Measurements from ENCODE around the gene PDCD4. TPM values are rescaled to one million over a fixed set of nuclear protein-coding genes. Genes with fewer than 3 reads are reported as not detected.
"Not testable (repeated sequence)": the region's sequence is repeated elsewhere in the genome, so short reads cannot be mapped to it uniquely, and the experiment has no call there.

PDCD4 gene
- polyA plus RNA-seq, 4 donors: 208 to 290 (median 237) TPM

DNA sequence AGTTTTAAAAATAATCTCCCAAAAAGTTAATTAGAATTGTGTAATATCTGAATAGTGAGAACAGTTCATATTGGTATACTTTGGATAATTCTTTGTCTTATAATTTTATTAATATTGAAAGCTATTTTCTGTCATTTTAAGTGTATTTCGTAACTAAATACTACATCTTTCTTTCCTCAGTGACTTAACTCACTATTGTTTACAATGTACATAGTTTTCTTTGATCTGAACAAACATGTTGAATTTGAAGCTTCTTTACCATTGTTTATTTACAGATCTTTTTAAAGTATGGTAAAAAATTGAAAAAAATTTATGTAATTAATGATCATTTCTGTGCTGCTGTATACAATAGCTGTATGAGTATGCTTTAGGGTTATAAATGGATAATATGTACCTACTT is 5.1 kb downstream of the PDCD4 start:
- no peak for DNase-seq (ENCODE audit: low read depth in 4 of 4, low spot score in 3 of 4)

DNA sequence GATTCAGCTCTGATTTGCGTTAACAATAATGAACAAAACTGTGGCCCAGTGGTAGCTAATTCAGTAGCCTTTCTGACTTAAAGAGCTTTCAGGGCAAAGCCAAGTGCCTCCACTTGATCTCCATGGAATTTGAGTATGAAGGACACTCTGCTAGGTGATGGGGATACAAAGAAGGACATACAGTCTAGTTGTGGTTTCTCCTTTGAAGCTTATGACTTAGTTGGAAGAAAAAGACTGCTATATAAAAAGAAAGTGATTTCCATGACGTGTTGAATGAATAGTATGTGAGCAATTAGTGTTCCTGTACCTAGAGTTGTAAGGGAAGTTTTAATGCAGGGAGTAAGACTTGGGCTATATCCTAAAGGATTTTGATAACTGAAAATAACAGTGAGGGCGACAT is 8.3 kb downstream of the PDCD4 start:
- DNase-seq (ENCODE audit: low read depth in 4 of 4, low spot score in 3 of 4): no peak

DNA sequence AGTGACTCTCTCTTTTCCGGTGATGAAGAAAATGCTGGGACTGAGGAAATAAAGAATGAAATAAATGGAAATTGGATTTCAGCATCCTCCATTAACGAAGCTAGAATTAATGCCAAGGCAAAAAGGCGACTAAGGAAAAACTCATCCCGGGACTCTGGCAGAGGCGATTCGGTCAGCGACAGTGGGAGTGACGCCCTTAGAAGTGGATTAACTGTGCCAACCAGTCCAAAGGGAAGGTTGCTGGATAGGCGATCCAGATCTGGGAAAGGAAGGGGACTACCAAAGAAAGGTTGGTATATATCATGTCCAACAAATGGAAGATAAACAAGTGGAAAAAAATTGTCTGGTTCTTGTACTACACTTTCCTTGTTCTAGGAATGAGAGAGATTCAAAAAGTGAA is 9.5 kb downstream of the PDCD4 start:
- DNase-seq (ENCODE audit: low read depth in 4 of 4, low spot score in 3 of 4): no peak

DNA sequence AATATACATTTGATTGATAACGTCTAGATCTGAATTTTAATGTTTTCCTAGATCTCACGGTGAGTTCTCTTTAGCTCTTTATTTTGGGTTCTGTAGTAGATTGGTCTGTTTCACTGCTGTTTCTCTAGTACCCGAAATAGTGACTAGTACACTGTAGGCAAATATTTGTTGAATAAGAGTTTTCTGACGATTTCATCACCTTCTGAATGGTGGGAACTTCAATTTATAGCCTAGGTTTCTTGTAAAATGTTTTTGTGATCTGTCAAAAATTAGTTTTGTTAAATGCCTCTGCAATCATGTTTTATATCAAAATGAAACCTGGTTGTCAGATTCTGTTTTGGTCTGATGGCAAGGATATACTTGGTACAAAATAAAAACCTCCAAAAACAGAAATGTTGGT is 10.2 kb downstream of the PDCD4 start:
- DNase-seq (ENCODE audit: low read depth in 4 of 4, low spot score in 3 of 4): no peak

DNA sequence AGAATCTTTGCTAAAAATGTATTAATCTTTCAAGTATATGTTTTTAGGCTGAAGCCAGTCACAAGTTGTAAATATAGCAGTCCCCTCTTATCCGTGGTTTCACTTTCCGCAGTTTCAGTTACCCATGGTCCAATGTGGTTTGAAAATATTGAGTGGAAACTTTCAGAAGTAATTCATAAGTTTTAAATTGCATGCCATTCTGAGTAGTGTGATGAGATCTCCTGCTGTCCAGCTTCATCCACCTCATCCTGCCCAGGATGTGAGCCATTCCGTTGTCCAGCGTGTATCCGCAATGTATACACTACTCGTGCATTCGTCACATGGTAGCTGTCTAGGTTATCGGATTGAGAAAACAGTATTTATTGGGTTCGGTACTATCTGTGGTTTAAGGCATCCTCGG is 12.2 kb downstream of the PDCD4 start:
- DNase-seq (ENCODE audit: low read depth in 4 of 4, low spot score in 3 of 4): no peak

DNA sequence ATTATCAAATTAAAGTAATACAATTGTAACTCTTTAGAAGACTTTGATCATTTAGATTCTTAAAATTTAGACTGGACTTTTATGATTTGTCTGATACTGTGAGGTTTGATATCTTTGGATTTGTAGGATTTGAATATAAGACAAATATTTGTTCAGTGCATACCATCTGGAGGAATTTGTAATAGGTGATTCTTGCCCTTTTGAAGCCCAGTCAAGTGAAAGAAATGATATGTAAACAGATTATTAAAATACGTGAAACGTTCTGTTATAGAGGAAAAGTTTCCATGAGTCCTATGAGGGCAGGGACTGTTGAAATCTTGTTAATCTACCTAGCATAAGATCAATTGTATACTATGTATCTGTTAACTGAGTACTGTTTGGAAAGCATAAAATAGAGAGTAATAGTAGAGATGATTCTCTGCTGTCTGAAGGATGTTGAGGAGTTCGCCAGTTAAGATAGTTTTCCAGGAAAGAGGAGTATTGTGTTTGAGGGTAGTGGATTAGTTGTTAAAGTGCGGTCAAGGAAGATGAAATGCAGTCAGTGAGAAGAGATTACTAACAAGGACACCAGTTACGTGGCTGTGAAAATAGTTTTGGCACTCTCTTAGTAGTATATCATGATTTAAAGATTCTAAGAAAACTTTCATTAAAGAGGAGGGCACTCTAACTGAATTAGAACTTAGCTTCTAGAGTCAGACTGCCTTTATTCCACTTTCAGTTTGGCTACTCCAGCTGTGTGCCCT is 14.4 kb downstream of the PDCD4 start:
- no peak for DNase-seq (ENCODE audit: low read depth in 4 of 4, low spot score in 3 of 4)

DNA sequence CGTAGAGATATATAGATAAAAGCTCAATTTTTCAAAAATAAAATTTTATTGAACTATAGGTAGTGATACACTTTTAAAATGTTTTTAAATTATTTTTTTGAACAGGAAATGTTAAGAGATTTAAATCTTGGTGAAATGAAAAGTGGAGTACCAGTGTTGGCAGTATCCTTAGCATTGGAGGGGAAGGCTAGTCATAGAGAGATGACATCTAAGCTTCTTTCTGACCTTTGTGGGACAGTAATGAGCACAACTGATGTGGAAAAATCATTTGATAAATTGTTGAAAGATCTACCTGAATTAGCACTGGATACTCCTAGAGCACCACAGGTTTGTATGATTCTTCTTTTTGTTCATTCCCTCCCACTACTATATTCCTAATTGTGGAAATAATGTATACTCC is 15.8 kb downstream of the PDCD4 start:
- no peak for DNase-seq (ENCODE audit: low read depth in 4 of 4, low spot score in 3 of 4)

DNA sequence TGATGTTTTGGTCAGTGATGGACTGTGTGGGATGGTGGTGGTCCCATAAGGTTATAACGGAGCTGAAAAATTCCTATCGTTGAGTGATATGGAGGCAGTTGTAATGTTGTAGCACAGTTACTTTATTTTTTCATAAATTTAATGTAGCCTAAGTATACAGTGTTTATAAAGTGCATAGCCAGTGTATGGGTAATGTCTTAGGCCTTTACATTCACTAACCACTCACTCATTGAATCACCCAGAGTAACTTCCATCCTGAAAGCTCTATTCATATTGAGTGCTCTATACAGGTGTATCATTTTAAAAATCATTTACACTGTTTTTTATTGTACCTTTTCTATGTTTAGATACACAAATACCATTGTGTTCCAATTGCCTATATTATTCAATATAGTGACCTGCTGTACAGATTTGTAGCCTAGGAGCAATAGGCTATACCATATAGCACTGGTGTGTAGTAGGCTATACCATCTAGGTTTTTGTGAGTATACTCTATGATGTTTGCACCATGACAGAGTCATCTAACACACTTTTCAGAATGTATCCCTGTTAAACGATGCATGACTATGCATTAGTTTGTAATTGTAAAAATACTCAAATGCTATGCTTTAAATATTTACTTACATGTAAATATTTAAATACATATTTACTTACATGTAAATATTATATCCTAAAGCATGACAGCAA is 21.0 kb downstream of the PDCD4 start:
- no peak for DNase-seq (ENCODE audit: low read depth in 4 of 4, low spot score in 3 of 4)

DNA sequence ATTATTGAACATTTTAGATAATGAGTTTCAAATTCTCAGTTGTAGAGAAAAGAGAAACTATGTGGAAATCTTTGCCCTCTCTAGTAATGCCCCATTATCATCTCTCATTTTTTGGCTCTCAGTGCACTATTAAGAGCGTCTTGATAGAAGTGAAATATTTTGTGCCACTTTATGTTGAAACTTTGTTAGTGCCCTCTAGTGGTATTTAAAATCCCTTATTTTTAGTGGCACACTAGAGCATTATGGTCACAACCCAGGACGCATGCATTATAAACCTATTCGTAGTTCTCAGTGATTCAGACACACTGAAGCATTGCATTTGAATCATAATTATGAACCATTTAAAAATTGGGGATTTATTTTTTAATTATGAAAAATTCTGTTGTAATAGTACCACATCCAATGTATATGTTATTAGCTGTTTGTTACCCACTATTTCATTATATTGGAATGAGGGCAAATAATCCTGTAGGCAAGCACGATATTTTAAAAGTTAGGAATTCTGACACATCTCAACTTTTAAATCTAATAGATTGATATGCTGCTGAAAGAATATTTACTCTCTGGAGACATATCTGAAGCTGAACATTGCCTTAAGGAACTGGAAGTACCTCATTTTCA is 21.9 kb downstream of the PDCD4 start:
- no peak for DNase-seq (ENCODE audit: low read depth in 4 of 4, low spot score in 3 of 4)

DNA sequence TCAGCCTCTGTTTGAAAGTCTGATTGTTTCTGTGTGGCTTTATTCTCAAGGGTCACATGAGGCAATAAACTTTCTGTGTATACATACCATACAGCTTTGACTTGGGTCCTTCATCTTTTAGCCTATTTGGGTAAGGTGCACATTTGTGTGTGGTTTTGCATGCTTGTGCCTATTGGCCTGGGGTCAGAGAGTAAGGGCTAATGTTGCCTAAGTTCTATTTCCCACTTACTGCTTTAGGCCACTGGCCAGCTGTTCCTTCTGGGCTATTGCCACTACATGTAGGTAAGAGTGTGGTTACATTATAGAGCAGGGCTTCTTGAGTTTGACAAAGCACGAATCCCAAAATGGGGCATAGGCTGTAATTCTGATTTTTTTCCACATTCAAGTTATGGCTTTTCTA is 25.5 kb downstream of the PDCD4 start:
- DNase-seq (ENCODE audit: low read depth in 4 of 4, low spot score in 3 of 4): no peak

DNA sequence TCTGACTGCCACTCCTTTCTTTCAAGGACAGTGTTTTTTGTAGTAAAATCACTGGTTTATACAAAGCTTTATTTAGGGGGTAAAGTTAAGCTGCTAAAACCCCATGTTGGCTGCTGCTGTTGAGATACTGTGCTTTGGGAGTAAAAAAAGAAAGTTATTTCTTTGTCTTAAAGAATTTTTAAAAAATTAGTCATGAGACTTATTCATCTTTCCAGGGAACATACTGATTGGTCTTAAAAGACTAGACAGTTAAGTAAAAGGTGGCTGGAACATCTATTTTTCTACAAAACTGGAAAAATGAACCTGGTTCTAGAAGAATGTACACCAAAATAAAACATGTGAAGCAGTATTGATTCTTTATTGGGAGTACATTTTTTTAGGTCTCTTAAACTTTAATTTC is 26.7 kb downstream of the PDCD4 start:
- no peak for DNase-seq (ENCODE audit: low read depth in 4 of 4, low spot score in 3 of 4)

DNA sequence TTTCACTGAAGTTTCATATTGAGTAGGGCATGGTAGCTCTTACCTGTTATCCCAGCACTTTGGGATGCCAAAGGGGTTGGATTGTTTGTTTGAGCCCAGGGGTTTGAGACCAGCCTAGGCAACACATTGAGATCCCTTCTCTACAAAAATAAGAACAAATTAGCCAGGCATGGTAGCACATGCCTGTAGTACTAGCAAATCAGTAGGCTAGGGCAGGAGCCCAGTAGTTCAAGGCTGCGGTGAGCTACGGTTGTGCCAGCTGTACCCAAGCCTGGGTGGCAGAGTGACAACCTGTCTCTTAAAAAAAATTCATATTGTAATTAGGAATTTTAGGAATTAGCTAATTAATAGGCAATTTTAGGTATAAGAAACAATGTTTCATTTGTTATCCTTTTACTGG is 29.3 kb downstream of the PDCD4 start:
- DNase-seq (ENCODE audit: low read depth in 4 of 4, low spot score in 3 of 4): no peak

DNA sequence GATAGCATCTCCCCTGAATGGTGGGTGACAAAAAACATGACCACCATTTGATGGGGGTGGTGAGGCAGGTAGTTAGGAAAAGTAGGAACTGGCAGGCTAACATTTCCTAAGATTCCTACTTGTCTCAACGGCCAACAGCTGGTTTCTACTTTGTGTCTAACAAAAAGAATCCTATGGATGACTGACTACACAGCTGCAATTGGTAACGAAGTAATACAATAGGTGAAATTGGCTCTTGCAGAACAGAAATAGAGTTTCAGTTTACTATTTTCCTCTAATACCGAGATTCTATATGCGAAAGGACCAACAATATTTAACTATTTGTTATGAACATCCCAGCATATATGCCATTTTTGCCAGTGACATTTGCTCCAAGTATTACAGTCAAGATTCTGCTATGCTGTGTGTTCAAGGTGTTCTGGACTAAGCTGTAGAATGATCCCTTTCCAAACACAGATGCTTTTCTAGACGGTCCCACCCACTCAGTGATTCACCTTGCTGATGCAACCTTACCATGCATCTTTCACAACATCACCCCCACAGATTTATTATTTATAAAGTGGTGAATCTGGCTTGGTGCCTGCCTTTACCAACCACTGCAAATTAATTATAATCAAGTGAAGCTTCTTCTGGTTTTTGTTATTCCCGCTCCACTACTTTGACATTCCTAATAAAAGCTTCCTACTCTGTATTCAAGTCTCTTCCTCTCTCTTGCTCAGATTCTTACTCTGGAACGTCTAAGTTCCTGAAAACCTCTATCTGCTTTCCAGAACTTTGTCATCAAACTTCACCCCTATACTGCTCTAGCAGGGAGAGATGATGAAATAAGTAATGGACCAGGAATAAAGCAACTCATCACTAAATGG is 30.5 kb downstream of the PDCD4 start:
- no peak for DNase-seq (ENCODE audit: low read depth in 4 of 4, low spot score in 3 of 4)

DNA sequence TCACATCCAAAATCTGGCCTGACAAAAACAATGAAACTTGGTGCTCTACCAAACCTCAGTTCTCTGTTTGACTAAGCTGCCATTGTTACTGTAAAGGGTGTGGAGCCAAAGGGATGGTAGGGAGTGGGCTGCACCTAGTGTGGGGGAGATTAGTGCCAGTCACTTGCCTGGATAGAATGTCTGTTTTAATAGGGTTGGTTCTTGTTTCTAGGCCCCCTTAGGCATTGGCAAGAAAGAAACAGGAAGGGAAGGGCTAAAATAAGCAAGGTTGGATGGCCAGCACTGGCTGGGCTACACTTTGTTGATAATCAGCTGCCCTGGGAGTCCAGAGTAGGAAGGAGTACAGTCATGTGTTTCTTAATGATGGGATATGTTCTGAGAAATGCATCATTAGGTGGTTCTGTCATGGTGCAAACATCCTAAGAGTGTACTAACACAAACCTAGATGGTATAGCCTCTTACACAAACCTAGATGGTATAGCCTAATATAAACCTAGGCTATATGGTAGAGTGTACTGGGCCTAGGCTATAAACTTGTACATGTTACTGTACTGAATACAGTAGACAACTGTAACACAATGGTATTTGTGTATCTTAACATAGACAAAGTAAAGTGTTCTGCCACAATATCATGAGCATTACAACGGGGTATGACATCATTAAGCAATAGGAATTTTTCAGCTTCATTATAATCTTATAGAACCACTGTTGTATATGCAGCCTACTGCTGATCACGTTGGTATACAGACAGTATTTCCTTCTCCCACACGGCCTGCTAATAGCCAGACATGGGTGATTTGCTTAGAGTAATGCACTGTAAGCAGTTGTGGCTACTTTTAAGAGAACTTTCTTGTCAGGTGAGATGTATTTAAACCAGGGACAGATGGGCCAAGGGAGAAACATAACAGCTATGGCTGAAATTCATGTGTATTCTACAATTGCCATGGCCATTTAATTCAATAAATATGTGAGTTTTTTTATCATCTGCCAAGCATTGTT is 31.9 kb downstream of the PDCD4 start:
- no peak for DNase-seq (ENCODE audit: low read depth in 4 of 4, low spot score in 3 of 4)

DNA sequence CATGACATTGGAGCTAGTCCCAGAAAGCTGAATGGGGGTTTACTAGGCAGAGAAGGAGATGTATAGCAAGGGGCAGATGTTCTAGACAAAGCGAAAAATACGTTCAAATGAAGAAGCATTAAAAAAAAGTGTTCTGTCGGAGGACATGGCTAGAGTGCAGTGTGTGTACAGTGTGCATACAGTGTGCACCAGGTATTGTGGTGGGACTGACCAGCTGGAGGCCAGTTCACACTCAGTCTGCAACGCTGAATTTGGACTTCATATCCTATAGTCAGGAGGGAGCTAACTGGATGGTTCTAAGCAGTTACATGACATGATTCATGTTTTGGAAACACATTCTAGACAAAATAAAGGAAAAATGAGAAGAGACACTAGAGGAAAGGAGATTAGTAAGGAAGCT is 38.4 kb downstream of the PDCD4 start:
- DNase-seq (ENCODE audit: low read depth in 4 of 4, low spot score in 3 of 4): no peak

DNA sequence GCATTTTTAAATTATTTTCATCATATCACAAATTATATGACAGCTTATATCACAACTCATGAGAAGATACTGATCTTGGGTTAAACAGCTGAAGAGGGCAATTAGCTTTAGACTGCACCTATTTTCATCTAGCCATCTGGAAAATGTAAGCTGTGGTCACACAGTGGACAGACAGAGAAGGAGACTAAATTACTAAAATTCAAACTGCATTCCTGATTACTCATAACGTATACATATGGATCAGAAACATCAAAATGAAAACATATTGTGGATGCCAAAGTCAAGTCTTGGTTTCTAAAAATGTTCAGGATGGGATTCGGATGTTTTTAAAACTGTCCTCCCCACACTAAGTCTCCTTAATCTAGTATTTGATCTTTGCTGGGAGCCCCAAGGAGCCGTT is 40.6 kb downstream of the PDCD4 start:
- no peak for DNase-seq (ENCODE audit: low read depth in 4 of 4, low spot score in 3 of 4)

DNA sequence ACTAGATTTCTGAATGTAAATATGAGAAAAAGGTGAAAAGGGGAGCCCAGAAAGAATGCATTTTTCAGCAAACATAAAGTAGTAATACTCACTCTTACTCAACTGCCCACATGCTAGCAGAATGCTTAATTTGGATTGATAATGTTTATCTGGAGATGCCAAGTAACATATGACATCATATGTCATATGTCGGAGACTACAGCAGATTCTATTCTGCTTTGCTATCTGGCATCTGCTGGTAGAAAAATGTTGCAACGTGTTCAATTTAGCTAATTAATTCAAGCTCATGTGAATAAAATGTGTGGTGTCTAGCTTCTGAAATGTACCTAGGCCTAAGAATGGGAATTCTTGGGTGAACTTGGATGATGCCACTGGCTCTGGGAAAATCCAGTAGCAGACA is 42.7 kb downstream of the PDCD4 start:
- no peak for DNase-seq (ENCODE audit: low read depth in 4 of 4, low spot score in 3 of 4)

DNA sequence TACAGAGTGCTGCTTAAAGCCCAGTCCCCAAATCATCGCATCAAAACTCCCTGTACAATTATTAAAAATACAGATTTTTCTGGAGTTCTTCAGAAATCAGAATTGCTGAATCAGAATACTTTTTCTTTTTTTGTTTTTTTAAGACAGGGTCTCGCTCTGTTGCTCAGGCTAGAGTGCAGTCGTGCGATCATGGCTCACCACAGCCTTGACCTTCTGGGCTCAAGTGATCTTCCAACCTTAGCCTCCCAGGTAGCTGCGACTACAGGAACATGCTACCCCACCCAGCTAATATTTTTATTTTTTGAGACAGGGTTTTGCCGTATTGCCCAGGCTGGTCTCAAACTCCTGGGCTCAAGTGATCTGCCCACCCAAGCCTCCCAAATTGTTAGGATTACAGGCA is 43.3 kb downstream of the PDCD4 start:
- no peak for DNase-seq (ENCODE audit: low read depth in 4 of 4, low spot score in 3 of 4)

DNA sequence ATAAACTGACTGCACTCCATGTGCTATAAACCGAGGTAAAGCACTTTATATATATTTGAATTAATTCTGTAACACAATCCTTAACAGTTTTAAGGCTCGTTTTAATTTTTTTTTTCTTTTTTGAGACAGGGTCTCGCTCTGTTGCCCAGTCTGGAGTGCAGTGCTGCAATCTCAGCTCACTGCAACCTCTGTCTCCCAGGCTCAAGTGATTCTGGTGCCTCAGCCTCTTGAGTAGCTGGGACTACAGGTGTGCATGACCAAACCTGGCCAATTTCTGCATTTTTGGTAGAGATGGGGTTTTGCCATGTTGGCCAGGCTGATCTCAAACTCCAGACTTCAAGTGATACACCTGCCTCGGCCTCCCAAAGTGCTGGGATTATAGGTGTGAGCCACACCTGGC is 43.9 kb downstream of the PDCD4 start:
- not testable (repeated sequence) for DNase-seq (ENCODE audit: low read depth in 4 of 4, low spot score in 3 of 4)
